SJCRH30 (cell line): ENCODE results near the gene RUNX3. TPM values are rescaled to one million over a fixed set of nuclear protein-coding genes. Genes with fewer than 3 reads are reported as not detected.
"Not testable (repeated sequence)": the region's sequence is repeated elsewhere in the genome, so short reads cannot be mapped to it uniquely, and the experiment has no call there.

ENCODE experiments used
- DNase-seq, 2 experiments: peaks; one replicate each; pipeline ENCODE4 v3.0.0-alpha.2; 2015 to 2020
- H3K27ac ChIP-seq: fragments of 250-450 bp; sonication (Bioruptor Pico); 2 replicates; pipeline ENCODE4 v1.5.1; 2020; ENCODE audit warnings: mild to moderate bottlenecking, moderate library complexity
- H3K27me3 ChIP-seq: fragments of 250-450 bp; sonication (Bioruptor Pico); 2 replicates; pipeline ENCODE4 v1.5.1; 2020; ENCODE audit warnings: mild to moderate bottlenecking, moderate library complexity
- H3K36me3 ChIP-seq: fragments of 250-450 bp; sonication (Bioruptor Pico); 2 replicates; pipeline ENCODE4 v1.5.1; 2020; ENCODE audit warnings: mild to moderate bottlenecking, moderate library complexity
- H3K4me1 ChIP-seq: fragments of 250-450 bp; sonication (Bioruptor Pico); 2 replicates; pipeline ENCODE4 v1.5.1; 2020; ENCODE audit warnings: mild to moderate bottlenecking, moderate library complexity
- H3K4me3 ChIP-seq: fragments of 250-450 bp; sonication (Bioruptor Pico); 2 replicates; pipeline ENCODE4 v1.5.1; 2020; ENCODE audit warnings: mild to moderate bottlenecking, moderate library complexity
- H3K9me3 ChIP-seq: fragments of 250-450 bp; sonication (Bioruptor Pico); replicated peaks from 2 replicates; pipeline ENCODE4 v1.5.1; 2020; ENCODE audit warnings: mild to moderate bottlenecking, moderate library complexity
- total RNA-seq: library from RNA; depleted of rRNA; stranded (reverse); fragments of >200 nt; shearing (Covaris generic); gene quantifications from 2 replicates; pipeline ENCODE4 v1.2.3, GENCODE V29; 2014

RUNX3 gene
- total RNA-seq, 1 experiment from 2014 or later: 0.02 TPM

DNA sequence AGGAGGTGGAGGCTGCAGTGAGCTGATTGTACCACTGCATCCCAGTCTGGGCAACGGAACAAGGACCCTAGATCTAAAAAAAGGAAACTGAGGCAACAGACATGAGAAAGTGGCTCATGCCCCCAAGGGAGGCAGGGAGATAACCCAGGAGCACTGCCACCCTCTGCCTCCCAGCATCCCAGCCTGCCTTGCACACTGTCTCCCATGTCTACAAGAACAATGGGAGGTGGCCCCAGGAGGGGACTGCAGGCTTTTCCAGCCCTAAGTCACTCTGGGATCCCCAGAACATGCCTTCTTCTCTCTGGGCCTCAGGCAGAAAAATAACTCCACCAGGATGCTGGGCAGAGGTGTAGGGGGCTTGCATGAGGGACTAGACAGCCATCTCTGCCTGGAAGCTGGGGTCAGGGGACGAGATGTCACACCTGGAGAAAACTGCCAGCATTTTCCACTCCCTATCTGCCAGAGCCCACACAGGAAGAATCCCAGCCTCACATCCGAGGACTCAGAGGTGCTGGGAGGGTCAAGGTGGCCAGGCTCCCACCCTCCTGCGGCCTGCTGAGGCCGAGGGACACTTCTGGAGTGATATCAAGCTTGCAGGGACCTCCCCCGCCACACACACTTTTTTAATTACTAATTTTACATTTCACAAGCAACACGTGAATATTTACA, 21.4 kb downstream of the RUNX3 start:
- H3K4me3 ChIP-seq: no peak overlapping the region
- no peak for DNase-seq
- peaks cover 13% of the 10 kb centered on the region; the same call in 1 of the 2 replicates for H3K27me3 ChIP-seq
- peaks cover 24% of the 10 kb centered on the region for H3K4me1 ChIP-seq
- no peaks in the 10 kb centered on the region for H3K36me3 ChIP-seq
- H3K9me3 ChIP-seq: no peaks in the 10 kb centered on the region
- no peak overlapping the region for H3K27ac ChIP-seq

DNA sequence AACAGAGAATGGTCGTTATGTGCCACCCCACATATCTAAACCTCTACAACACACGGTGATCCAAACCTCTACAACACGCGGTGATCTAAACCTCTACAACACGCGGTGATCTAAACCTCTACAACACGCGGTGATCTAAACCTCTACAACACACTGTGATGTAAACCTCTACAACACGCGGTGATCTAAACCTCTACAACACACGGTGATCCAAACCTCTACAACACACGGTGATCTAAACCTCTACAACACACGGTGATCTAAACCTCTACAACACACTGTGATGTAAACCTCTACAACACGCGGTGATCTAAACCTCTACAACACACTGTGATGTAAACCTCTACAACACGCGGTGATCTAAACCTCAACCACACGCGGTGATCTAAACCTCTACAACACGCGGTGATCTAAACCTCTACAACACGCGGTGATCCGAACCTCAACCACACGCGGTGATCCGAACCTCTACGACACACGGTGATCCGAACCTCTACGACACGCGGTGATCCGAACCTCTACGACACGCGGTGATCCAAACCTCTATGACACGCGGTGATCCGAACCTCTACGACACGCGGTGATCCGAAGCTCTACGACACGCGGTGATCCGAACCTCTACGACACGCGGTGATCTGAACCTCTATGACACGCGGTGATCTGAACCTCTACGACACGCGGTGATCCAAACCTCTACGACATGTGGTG, 22.3 kb downstream of the RUNX3 start:
- H3K9me3 ChIP-seq, H3K27ac ChIP-seq, H3K36me3 ChIP-seq, H3K4me3 ChIP-seq, DNase-seq: not testable (repeated sequence)
- H3K4me1 ChIP-seq: peaks cover 20% of the 10 kb centered on the region
- H3K27me3 ChIP-seq: peaks cover 13% of the 10 kb centered on the region; the same call in 1 of the 2 replicates

DNA sequence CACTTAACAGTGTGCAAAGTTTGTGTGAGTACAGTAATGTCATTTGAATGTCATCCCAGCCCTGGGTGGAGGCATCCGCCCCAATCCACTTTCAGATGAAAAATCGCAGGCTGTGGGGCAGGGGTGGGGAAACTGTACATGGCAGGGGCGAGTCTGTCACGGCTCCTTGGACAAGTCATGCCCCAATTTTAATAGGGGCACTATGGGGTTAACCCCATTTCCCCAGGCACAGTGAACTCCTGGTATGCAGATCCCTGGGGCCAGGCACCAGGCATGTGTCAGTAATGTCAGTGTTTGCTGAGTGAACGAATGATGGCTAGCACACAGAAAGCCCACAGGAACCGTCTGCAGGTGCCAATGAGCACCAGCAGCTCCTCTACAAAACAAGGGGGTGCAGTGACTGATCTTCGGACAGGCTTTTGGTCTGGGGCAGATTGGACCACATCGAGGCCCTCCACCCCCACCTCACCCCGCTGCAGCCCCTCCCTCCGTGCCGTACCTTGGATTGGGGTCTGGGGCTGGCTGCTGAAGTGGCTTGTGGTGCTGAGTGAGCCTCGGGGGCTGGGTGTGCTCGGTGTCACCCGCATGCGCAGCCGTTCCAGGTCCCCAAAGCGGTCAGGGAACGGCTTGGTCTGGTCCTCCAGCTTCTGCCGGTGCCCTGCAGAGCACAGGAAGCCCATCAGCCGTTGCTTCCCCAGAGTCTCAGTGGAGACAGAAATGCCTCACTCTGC, 23.2 kb downstream of the RUNX3 start:
- Histone ChIP-seq H3K4me1 (peaks cover 16% of the 10 kb centered on the region), H3K36me3 (no peaks in the 10 kb centered on the region), H3K27ac (no peak overlapping the region), H3K9me3 (no peaks in the 10 kb centered on the region), H3K4me3 (no peak overlapping the region), H3K27me3 (peaks cover 17% of the 10 kb centered on the region; the same call in 1 of the 2 replicates)
- DNase-seq: no peak

GRCh38 chr1:24905979-24906720, 23.9 kb downstream of the RUNX3 start:
- H3K9me3 ChIP-seq: no peaks in the 10 kb centered on the region
- peaks cover 17% of the 10 kb centered on the region for H3K27me3 ChIP-seq
- no peak overlapping the region for H3K4me3 ChIP-seq
- no peak for DNase-seq
- peaks cover 9% of the 10 kb centered on the region for H3K4me1 ChIP-seq
- no peaks in the 10 kb centered on the region for H3K36me3 ChIP-seq
- no peak overlapping the region for H3K27ac ChIP-seq

DNA sequence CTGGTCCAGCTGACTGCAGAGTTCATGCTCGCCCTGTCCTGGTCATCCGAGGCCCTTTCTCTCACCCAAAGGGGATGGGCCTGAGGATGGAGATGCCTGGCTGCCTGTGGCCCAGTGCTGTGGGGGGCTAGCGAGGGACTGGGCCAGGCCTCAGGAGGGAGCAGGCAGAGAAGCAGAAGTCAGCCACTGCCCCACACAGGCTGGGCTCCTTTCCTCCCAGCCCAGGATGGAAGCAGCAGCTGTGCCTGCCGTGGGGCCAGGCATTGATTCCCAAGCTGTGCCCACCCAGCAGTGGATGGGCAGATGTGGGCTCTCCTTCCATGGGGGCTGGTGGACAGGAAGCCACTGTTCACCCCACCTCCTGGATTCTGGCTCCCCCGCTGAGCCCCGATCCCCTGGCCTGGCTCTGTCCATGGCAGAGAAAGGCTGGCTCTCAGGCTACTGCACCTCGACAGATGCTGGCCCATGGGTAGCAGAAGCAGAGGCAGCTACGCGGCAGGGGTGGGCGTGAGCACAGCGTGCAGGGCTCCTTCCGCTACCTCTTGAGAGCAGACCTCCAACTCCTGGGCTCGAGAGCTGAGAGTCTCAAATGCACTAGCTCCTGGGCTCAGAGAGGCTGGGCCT, 24.6 kb downstream of the RUNX3 start:
- no peak overlapping the region for H3K4me3 ChIP-seq
- peaks cover 2% of the 10 kb centered on the region for H3K4me1 ChIP-seq
- H3K27ac ChIP-seq: no peak overlapping the region
- peaks cover 19% of the 10 kb centered on the region for H3K27me3 ChIP-seq
- no peak for DNase-seq
- H3K9me3 ChIP-seq: no peaks in the 10 kb centered on the region
- H3K36me3 ChIP-seq: no peaks in the 10 kb centered on the region

DNA sequence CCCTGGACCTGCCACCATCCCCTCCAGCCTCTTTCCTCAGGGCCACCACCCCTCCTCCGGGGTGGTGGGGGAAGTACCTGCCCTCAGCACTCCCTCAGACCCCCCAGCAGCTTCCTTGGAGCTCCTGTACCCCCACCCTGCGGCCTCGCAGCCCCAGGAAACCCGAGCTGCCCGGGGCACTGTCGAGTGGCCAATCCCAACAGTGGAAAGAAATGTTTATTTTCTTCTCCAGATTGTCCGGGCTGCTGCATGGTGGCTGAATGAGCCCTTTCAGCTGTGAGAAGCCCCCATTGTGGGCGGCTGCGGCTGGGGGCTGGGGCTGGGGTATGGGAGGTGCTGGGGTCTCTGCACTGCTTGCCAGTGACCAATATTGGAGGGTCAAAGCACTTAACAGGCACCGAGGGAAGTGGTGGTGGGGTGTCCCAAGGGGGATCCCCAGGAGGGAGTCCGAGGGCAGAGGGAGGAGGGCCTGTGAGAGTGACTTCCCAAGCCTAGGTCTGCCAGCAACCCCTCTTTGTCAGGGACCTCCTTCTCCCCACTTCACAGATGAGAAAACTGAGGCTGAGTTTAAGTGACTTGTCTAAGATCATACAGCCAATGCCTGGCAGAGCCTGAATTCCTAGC, 25.2 kb downstream of the RUNX3 start:
- no peaks in the 10 kb centered on the region for H3K36me3 ChIP-seq
- peaks cover 24% of the 10 kb centered on the region for H3K27me3 ChIP-seq
- H3K9me3 ChIP-seq: no peaks in the 10 kb centered on the region
- H3K4me3 ChIP-seq: no peak overlapping the region
- DNase-seq: no peak
- no peak overlapping the region for H3K27ac ChIP-seq
- H3K4me1 ChIP-seq: no peaks in the 10 kb centered on the region

DNA sequence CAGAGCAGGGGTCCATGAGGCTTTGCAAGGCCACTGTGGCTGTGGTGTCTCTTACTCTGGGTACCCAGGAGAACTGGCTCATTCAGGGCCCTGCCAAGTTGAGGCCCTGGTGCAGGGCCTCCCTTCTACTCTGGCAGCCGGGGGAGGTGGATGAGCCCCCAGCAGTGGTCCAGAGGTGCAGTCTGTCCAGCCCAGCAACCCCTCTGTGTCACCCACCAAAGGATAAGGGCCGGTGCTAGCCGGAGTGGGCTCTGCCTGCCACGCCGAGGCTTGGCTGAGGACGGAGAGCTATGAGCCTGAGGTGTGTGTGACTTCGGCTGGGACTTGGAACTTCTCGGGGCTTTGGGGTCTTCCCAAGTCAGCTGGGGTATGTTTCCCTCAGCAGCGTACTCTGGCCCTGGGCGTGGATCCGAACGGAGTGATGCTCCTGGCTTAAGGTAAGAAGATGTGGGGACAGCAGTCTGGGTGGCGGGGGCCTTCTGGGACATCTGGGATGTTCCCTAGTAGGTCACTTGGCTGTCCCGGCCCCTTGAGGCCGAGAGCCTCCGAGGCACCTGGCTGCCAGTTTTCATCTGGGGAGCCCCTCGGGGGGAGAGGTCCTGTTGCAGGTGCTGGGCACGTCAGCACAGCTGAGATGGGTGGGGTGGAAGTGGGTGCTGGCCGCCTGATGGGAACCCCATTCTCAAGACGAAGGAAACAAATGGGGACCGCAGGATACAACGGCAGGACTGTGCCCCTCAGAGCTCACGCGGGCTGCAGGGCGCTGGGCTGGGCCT, 25.9 kb downstream of the RUNX3 start:
- Histone ChIP-seq H3K27ac (no peak overlapping the region), H3K36me3 (no peaks in the 10 kb centered on the region), H3K9me3 (no peaks in the 10 kb centered on the region), H3K27me3 (peaks cover 31% of the 10 kb centered on the region), H3K4me3 (no peak overlapping the region), H3K4me1 (no peaks in the 10 kb centered on the region)
- no peak for DNase-seq

DNA sequence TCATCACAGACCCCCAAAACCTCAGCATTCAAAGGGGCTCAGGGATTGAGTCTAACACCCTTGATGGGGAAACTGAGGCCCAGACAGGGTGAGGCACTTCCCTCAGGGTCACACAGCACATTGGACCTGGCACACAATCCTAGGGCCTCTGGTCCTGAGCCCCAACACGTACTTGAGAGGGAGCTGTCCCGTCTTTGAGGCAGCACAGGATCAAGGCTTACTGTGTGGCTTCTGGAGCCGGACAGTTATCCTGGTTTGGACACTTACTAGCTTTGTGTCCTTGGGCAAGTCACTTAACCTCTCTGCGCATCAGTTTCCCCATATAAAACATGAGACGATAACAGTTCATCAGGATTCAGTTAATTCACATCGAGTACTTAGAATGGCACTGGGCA, 26.5 kb downstream of the RUNX3 start:
- Histone ChIP-seq H3K9me3 (no peaks in the 10 kb centered on the region), H3K36me3 (no peaks in the 10 kb centered on the region), H3K27me3 (peaks cover 36% of the 10 kb centered on the region), H3K4me1 (no peaks in the 10 kb centered on the region), H3K27ac (no peak overlapping the region), H3K4me3 (no peak overlapping the region)
- no peak for DNase-seq

- no peak for DNase-seq
- peaks cover 40% of the 10 kb centered on the region for H3K27me3 ChIP-seq
Measured at GRCh38 chr1:24903011-24903461, 27.0 kb downstream of the RUNX3 start.

GRCh38 chr1:24902471-24902891, 27.6 kb downstream of the RUNX3 start:
- no peak overlapping the region for H3K4me3 ChIP-seq
- no peaks in the 10 kb centered on the region for H3K4me1 ChIP-seq
- H3K27me3 ChIP-seq: peaks cover 45% of the 10 kb centered on the region
- no peak overlapping the region for H3K27ac ChIP-seq
- DNase-seq: no peak
- H3K36me3 ChIP-seq: no peaks in the 10 kb centered on the region
- no peaks in the 10 kb centered on the region for H3K9me3 ChIP-seq

More at GRCh38 chr1:24903011-24903461, 27.0 kb downstream of the RUNX3 start:
- Histone ChIP-seq H3K27ac (no peak overlapping the region), H3K9me3 (no peaks in the 10 kb centered on the region), H3K4me1 (no peaks in the 10 kb centered on the region), H3K36me3 (no peaks in the 10 kb centered on the region), H3K4me3 (no peak overlapping the region)

GRCh38 chr1:24901791-24902470, 28.1 kb downstream of the RUNX3 start:
- no peak overlapping the region for H3K4me3 ChIP-seq
- no peak for DNase-seq
- H3K27me3 ChIP-seq: peaks cover 45% of the 10 kb centered on the region
- H3K36me3 ChIP-seq: no peaks in the 10 kb centered on the region
- no peak overlapping the region for H3K27ac ChIP-seq
- H3K9me3 ChIP-seq: no peaks in the 10 kb centered on the region
- H3K4me1 ChIP-seq: no peaks in the 10 kb centered on the region

GRCh38 chr1:24900985-24901781, 28.9 kb downstream of the RUNX3 start:
- no peaks in the 10 kb centered on the region for H3K36me3 ChIP-seq
- H3K9me3 ChIP-seq: no peaks in the 10 kb centered on the region
- no peak for DNase-seq
- no peak overlapping the region for H3K27ac ChIP-seq
- no peaks in the 10 kb centered on the region for H3K4me1 ChIP-seq
- no peak overlapping the region for H3K4me3 ChIP-seq
- H3K27me3 ChIP-seq: peaks cover 46% of the 10 kb centered on the region
